Sigmoid colon (tissue), 4 donors: ENCODE data around the gene POM121C.
"Not testable (repeated sequence)": the region's sequence is repeated elsewhere in the genome, so short reads cannot be mapped to it uniquely, and the experiment has no call there.

Experiments used
- POLR2A ChIP-seq, 2 donors: fragments of 450-650 bp; IDR thresholded peaks; one replicate each; pipeline ENCODE4 v1.6.1; 2016; ENCODE audit warnings: antibody characterized with exemption in 2 of 2, mild to moderate bottlenecking in 2 of 2, moderate library complexity in 2 of 2
- POLR2AphosphoS5 ChIP-seq, 4 donors: sonication (generic); formaldehyde crosslinking; IDR thresholded peaks; one replicate each; pipeline ENCODE4 v1.6.1; 2017; ENCODE audit warnings: antibody characterized with exemption in 4 of 4
- TF ChIP-seq, protein P1 (sequence below), 4 experiments: fragments of 450-650 bp in 3 of 4; fragments of 200-600 bp in 1 of 4; IDR thresholded peaks; one replicate each; pipeline ENCODE4 v1.5.1; 2016 to 2019; ENCODE audit warnings: antibody characterized with exemption in 4 of 4, mild to moderate bottlenecking in 3 of 4, moderate library complexity in 2 of 4

DNA sequence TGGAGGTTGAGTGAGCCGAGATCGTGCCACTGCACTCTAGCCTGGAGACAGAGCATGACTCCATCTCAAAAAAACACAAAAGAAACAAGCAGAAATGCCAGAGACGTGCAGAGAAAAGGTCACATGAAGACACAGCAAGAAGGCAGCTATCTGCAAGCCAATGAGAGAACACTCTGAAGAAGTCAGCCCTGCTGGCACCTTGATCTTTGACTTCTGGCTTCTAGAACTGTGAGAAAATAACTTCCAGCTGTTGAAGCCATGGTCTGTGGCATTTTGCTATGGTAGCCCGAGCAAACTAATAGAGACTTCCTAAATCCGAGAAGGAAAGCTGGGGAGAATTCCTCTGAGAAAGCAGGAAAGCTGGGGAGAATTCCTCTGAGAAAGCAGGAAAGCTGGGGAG is 36.2 kb downstream of the POM121C start:
- TF ChIP-seq POLR2A, POLR2AphosphoS5 (IDR thresholded peaks at IDR 0.05): not testable (repeated sequence)
- TF ChIP-seq, protein P1, sequence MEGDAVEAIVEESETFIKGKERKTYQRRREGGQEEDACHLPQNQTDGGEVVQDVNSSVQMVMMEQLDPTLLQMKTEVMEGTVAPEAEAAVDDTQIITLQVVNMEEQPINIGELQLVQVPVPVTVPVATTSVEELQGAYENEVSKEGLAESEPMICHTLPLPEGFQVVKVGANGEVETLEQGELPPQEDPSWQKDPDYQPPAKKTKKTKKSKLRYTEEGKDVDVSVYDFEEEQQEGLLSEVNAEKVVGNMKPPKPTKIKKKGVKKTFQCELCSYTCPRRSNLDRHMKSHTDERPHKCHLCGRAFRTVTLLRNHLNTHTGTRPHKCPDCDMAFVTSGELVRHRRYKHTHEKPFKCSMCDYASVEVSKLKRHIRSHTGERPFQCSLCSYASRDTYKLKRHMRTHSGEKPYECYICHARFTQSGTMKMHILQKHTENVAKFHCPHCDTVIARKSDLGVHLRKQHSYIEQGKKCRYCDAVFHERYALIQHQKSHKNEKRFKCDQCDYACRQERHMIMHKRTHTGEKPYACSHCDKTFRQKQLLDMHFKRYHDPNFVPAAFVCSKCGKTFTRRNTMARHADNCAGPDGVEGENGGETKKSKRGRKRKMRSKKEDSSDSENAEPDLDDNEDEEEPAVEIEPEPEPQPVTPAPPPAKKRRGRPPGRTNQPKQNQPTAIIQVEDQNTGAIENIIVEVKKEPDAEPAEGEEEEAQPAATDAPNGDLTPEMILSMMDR (IDR thresholded peaks at IDR 0.05): not testable (repeated sequence)
